Measurements from ENCODE around the gene NEK10.

Gene NEK10

GRCh38 chr3:27115352-27115751, 253.8 kb downstream of the NEK10 start:
- H3K4me3 ChIP-seq (ENCODE audit: low read length), result no peak overlapping the region
- DNase-seq (ENCODE audit: low read depth), result no peak
- no peak for TF ChIP-seq CTCF (conservative IDR thresholded peaks at IDR 0.05; ENCODE audit: low read length)

DNA sequence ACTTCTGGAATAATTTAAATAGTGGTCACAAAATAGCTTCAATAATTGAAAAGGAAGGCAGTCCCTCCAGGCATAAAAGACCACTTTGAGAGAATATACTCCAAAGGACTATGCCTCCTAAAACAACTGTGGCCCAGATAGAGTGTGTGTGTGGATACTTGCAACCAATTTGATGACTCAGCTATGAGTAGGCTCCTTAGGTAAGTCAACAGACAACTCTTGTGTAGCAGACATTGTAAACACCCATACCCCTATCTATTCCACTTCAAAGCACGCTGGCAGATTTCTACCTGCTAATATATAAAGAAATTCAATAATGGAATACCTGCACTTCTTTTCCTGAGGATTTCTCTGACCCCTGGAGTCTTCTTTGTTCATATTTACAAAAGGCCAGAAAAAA, 254.5 kb downstream of the NEK10 start:
- no peak for TF ChIP-seq CTCF (conservative IDR thresholded peaks at IDR 0.05; ENCODE audit: low read length)
- DNase-seq (ENCODE audit: low read depth), result no peak
- no peak overlapping the region for H3K4me3 ChIP-seq (ENCODE audit: low read length)

GRCh38 chr3:27114129-27114528, 255.1 kb downstream of the NEK10 start:
- TF ChIP-seq CTCF (conservative IDR thresholded peaks at IDR 0.05; ENCODE audit: low read length), result no peak
- DNase-seq (ENCODE audit: low read depth), result no peak
- no peak overlapping the region for H3K4me3 ChIP-seq (ENCODE audit: low read length)

- no peak overlapping the region for H3K4me3 ChIP-seq (ENCODE audit: low read length)
- no peak for TF ChIP-seq CTCF (conservative IDR thresholded peaks at IDR 0.05; ENCODE audit: low read length)
- no peak for DNase-seq (ENCODE audit: low read depth)
Observed at GRCh38 chr3:27110020-27110419, 259.2 kb downstream of the NEK10 start.

DNA sequence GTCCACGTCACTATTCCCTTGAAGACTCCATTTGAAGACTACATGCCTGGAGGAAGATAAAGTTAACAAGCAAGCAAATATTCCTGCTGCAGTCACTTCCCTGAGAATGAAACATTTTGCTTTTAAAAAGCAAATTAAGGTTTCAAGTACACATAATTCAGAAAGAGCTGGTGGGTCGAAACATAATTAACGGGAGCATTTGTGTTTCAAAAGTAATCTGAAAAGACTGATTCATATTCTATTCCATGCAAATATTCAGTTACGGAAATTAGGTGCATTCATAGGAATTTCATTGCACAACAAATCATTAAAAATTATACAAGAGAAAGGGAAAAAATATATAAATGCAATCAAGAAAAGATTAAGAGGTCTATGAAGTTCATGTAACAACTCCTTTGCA, 260.9 kb downstream of the NEK10 start:
- TF ChIP-seq CTCF (conservative IDR thresholded peaks at IDR 0.05; ENCODE audit: low read length), result no peak
- no peak overlapping the region for H3K4me3 ChIP-seq (ENCODE audit: low read length)
- no peak for DNase-seq (ENCODE audit: low read depth)

GRCh38 chr3:27105904-27106303, 263.3 kb downstream of the NEK10 start:
- no peak for TF ChIP-seq CTCF (conservative IDR thresholded peaks at IDR 0.05; ENCODE audit: low read length)
- H3K4me3 ChIP-seq (ENCODE audit: low read length), result no peak overlapping the region
- no peak for DNase-seq (ENCODE audit: low read depth)

DNA sequence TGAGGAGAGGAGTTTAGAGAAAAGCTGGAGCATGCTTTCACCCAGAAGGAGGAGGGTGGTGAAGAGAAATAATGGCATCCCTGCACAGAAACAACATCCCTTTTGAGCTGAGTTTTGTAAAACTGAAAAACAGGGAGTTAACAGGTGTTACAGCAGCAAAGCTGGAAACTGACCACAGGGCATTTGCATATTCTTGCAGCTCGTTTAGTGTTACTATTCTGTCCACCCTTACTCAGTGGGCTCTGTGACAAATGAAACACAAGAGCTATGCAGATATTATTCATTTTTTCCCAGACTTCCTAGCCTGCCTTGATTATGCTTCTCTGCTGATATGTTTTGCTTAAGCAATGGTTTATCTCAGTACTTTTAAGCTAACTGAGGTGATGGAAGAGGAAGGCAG, 272.0 kb downstream of the NEK10 start:
- TF ChIP-seq CTCF (conservative IDR thresholded peaks at IDR 0.05; ENCODE audit: low read length), result no peak
- no peak for DNase-seq (ENCODE audit: low read depth)
- H3K4me3 ChIP-seq (ENCODE audit: low read length), result no peak overlapping the region
